AG09309 (cell line): ENCODE measurements around the gene ENTPD2.

Source experiments
- DNase-seq: peaks from one replicate; pipeline ENCODE4 v3.0.0-alpha.2; 2010; ENCODE audit warnings: low read depth
- H3K4me3 ChIP-seq: 2 replicates; pipeline ENCODE4 v1.5.1; 2011; ENCODE audit warnings: mild to moderate bottlenecking, low read depth, low read length, moderate library complexity; ENCODE audit not compliant: control insufficient read depth
- CTCF ChIP-seq: IDR thresholded peaks from 2 replicates; pipeline ENCODE4 v1.5.1; 2011; ENCODE audit warnings: mild to moderate bottlenecking, low read depth, low read length, inconsistent platforms; ENCODE audit not compliant: insufficient read depth, control insufficient read depth; ENCODE audit errors: missing control alignments

The ENTPD2 gene

GRCh38 chr9:137078701-137079400 lies 25.0 kb upstream of the ENTPD2 start:
- TF ChIP-seq CTCF, result no peak
- no peak for DNase-seq
- H3K4me3 ChIP-seq, result peak overlapping the region; percentile 86

- peak overlapping the region; percentile 86 for H3K4me3 ChIP-seq
- no peak for DNase-seq
- no peak for TF ChIP-seq CTCF
Observed at GRCh38 chr9:137077758-137078693, 24.2 kb upstream of the ENTPD2 start.

- DNase-seq, result no peak
- peak within 1 kb of the TSS; percentile 86 for H3K4me3 ChIP-seq
- TF ChIP-seq CTCF, result no peak
Observed at GRCh38 chr9:137077010-137077747, 23.3 kb upstream of the ENTPD2 start, which contains the start of gene UAP1L1. TSS of gene UAP1L1 (plus strand) at chr9:137077517. CDS start at chr9:137077533, 16 bp downstream.

- no peak for DNase-seq
- no peak for TF ChIP-seq CTCF
- peak overlapping the region; percentile 86 for H3K4me3 ChIP-seq
Observed at GRCh38 chr9:137076636-137077009, 22.8 kb upstream of the ENTPD2 start.

- TF ChIP-seq CTCF, result no peak
- H3K4me3 ChIP-seq, result no peak overlapping the region
- no peak for DNase-seq
Observed at GRCh38 chr9:137075275-137075775, 21.5 kb upstream of the ENTPD2 start.

GRCh38 chr9:137074657-137075274 lies 20.9 kb upstream of the ENTPD2 start:
- no peak for TF ChIP-seq CTCF
- no peak overlapping the region for H3K4me3 ChIP-seq
- no peak for DNase-seq
